Endodermal cell (in vitro differentiated cells): ENCODE measurements around the gene TDP1. TPM values are rescaled to one million over a fixed set of nuclear protein-coding genes. Genes with fewer than 3 reads are reported as not detected.
A peak's percentile ranks its signal among the peaks of the same experiment; 100 is the strongest.

Source experiments
- DNase-seq: peaks from one replicate; pipeline ENCODE4 v3.0.0-alpha.2; 2017
- H3K27ac ChIP-seq: 2 replicates; pipeline ENCODE4 v1.5.1; 2013; ENCODE audit warnings: mild to moderate bottlenecking, low read depth, low read length, moderate library complexity
- H3K27me3 ChIP-seq: 2 replicates; pipeline ENCODE4 v1.6.1; 2013; ENCODE audit warnings: mild to moderate bottlenecking, low read length, moderate library complexity; ENCODE audit not compliant: insufficient read depth, control insufficient read depth, poor library complexity, severe bottlenecking
- H3K36me3 ChIP-seq: 2 replicates; pipeline ENCODE4 v1.7.0; 2013; ENCODE audit warnings: mild to moderate bottlenecking, low read length, moderate library complexity; ENCODE audit not compliant: control insufficient read depth, insufficient read depth
- H3K4me1 ChIP-seq: one replicate; pipeline ENCODE4 v1.7.0; 2013; ENCODE audit warnings: low read length; ENCODE audit not compliant: control insufficient read depth, insufficient read depth
- H3K4me3 ChIP-seq: 2 replicates; pipeline ENCODE4 v1.5.1; 2013; ENCODE audit warnings: mild to moderate bottlenecking, low read length, moderate library complexity
- H3K9ac ChIP-seq: 2 replicates; pipeline ENCODE4 v1.6.1; 2013; ENCODE audit warnings: mild to moderate bottlenecking, low read length, moderate library complexity; ENCODE audit not compliant: poor library complexity, severe bottlenecking; ENCODE audit errors: extremely low read depth
- H3K9me3 ChIP-seq: 2 replicates; pipeline ENCODE4 v1.6.1; 2013; ENCODE audit warnings: mild to moderate bottlenecking, low read length, moderate library complexity; ENCODE audit not compliant: control insufficient read depth
- H3K27ac Mint-ChIP-seq: 2 replicates; pipeline ENCODE4 v1.8.0; 2020; ENCODE audit warnings: mixed read lengths
- H3K27me3 Mint-ChIP-seq: 2 replicates; pipeline ENCODE4 v1.8.0; 2021; ENCODE audit warnings: mild to moderate bottlenecking, mixed read lengths; ENCODE audit not compliant: insufficient read depth
- H3K36me3 Mint-ChIP-seq: 2 replicates; pipeline ENCODE4 v1.8.0; 2020; ENCODE audit warnings: low read depth, mixed read lengths
- H3K4me1 Mint-ChIP-seq: 2 replicates; pipeline ENCODE4 v1.8.0; 2020; ENCODE audit warnings: mixed read lengths
- H3K4me3 Mint-ChIP-seq: 2 replicates; pipeline ENCODE4 v1.8.0; 2020; ENCODE audit warnings: mild to moderate bottlenecking, moderate library complexity, mixed read lengths
- H3K9me3 Mint-ChIP-seq: 2 replicates; pipeline ENCODE4 v1.8.0; 2020; ENCODE audit warnings: mild to moderate bottlenecking, mixed read lengths
- CTCF ChIP-seq: fragments of 200-600 bp; sonication (generic); conservative IDR thresholded peaks from 2 replicates; pipeline ENCODE4 v1.5.0; 2021; ENCODE audit warnings: antibody characterized with exemption, mild to moderate bottlenecking
- WGBS, 2 experiments: methylation state at CpG; one replicate each; pipeline versions ENCODE4 v1.1.5 to v1.1.7; 2013; ENCODE audit warnings: missing lambda C conversion rate in 2 of 2, mixed read lengths in 1 of 2; ENCODE audit not compliant: insufficient coverage in 1 of 2, insufficient read length in 1 of 2; 5-methylcytosine and 5-hydroxymethylcytosine counted together
- total RNA-seq, 2 donors: library from RNA; stranded (reverse); fragmentation: NEBNext Ultra II Directional in 1 of 2; extraction: Animal tissue kit (Norgen Biotek cat#: 25700) in 1 of 2; gene quantifications; 2 replicates in 1 of 2; 3 replicates in 1 of 2; pipeline ENCODE4 v1.2.1, GENCODE V29; 2021

TDP1 gene
- total RNA-seq, 2 donors from 2014 or later: 51.4 to 69.2 TPM

GRCh38 chr14:89915114-89915878, 40.4 kb upstream of the TDP1 start:
- no peaks in the 10 kb centered on the region for H3K36me3 Mint-ChIP-seq
- no peak overlapping the region for H3K4me3 ChIP-seq
- TF ChIP-seq CTCF: peak; percentile 97
- no peak overlapping the region for H3K27ac Mint-ChIP-seq
- WGBS, 2 experiments: 33 to 37% methylated on average over 3 to 4 of the region's 6 CpGs
- no peak overlapping the region for H3K9ac ChIP-seq
- H3K27ac ChIP-seq: no peak overlapping the region
- H3K4me3 Mint-ChIP-seq: no peak overlapping the region
- no peaks in the 10 kb centered on the region for H3K27me3 Mint-ChIP-seq
- no peaks in the 10 kb centered on the region for H3K9me3 ChIP-seq
- H3K4me1 Mint-ChIP-seq: peaks cover 21% of the 10 kb centered on the region
- H3K4me1 ChIP-seq: peaks cover 7% of the 10 kb centered on the region
- DNase-seq: peak; percentile 81
- no peaks in the 10 kb centered on the region for H3K27me3 ChIP-seq
- no peaks in the 10 kb centered on the region for H3K36me3 ChIP-seq
- no peaks in the 10 kb centered on the region for H3K9me3 Mint-ChIP-seq

DNA sequence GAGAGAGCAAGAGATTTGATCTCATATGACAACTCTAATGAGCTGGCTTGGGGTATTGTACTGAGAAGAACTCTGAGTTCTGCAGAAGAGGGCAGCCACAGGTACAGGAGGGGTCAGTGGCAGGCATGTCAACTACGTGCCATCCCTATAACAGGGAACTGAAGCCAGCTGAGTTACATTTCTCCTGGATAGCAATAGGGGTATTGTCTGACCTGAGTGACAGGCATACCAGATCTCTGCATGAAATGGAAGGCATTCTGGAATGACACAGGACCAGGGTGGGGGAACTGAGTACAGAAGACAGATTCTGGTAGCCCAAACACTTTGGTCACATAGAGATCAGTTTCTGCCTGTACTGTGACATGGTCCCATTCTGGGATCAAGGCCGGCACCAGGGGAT, 37.0 kb upstream of the TDP1 start:
- Mint-ChIP-seq H3K4me1 (peaks cover 10% of the 10 kb centered on the region), H3K36me3 (no peaks in the 10 kb centered on the region), H3K27ac (no peak overlapping the region), H3K4me3 (no peak overlapping the region), H3K9me3 (no peaks in the 10 kb centered on the region), H3K27me3 (no peaks in the 10 kb centered on the region)
- 83 to 95% methylated on average over 2 of the region's 2 CpGs for WGBS, 2 experiments
- no peaks in the 10 kb centered on the region for H3K9me3 ChIP-seq
- peaks cover 7% of the 10 kb centered on the region for H3K4me1 ChIP-seq
- no peaks in the 10 kb centered on the region for H3K27me3 ChIP-seq
- no peak for DNase-seq
- no peak overlapping the region for H3K4me3 ChIP-seq
- peaks cover 6% of the 10 kb centered on the region for H3K36me3 ChIP-seq
- TF ChIP-seq CTCF: no peak
- H3K9ac ChIP-seq: no peak overlapping the region
- H3K27ac ChIP-seq: no peak overlapping the region

- H3K9me3 Mint-ChIP-seq: no peaks in the 10 kb centered on the region
- no peaks in the 10 kb centered on the region for H3K27me3 Mint-ChIP-seq
- peaks cover 10% of the 10 kb centered on the region for H3K4me1 Mint-ChIP-seq
- H3K36me3 Mint-ChIP-seq: no peaks in the 10 kb centered on the region
- Histone ChIP-seq H3K27me3 (no peaks in the 10 kb centered on the region), H3K4me3 (no peak overlapping the region), H3K27ac (no peak overlapping the region), H3K36me3 (peaks cover 6% of the 10 kb centered on the region), H3K9me3 (no peaks in the 10 kb centered on the region), H3K4me1 (peaks cover 7% of the 10 kb centered on the region), H3K9ac (no peak overlapping the region)
- 88% methylated on average over 2 of the region's 2 CpGs; no CpG with 5 or more reads in 1 of the 2 experiments for WGBS, 2 experiments
- no peak overlapping the region for H3K27ac Mint-ChIP-seq
- TF ChIP-seq CTCF: no peak
- DNase-seq: no peak
- no peak overlapping the region for H3K4me3 Mint-ChIP-seq
Measured at GRCh38 chr14:89920056-89920455, 35.7 kb upstream of the TDP1 start.
